Aorta (tissue), 5 donors: ENCODE data around the gene CELF5. TPM values are rescaled to one million over a fixed set of nuclear protein-coding genes. Genes with fewer than 3 reads are reported as not detected.
"Not testable (repeated sequence)": the region's sequence is repeated elsewhere in the genome, so short reads cannot be mapped to it uniquely, and the experiment has no call there.

Experiments
- ATAC-seq: fragments of 200-7000 bp; cut with Tn5 transposase; one replicate; pipeline ENCODE4 v1.9.1; 2022; ENCODE audit warnings: moderate library complexity; ENCODE audit not compliant: low FRiP score
- DNase-seq, 2 donors: peaks; one replicate each; pipeline ENCODE4 v3.0.0-alpha.2; 2020
- H3K27ac ChIP-seq, 2 donors: one replicate each; pipeline ENCODE4 v1.5.1; 2013; ENCODE audit warnings: low read length in 2 of 2, mild to moderate bottlenecking in 2 of 2, moderate library complexity in 2 of 2, control low read depth in 1 of 2, inconsistent platforms in 1 of 2, low read depth in 1 of 2
- H3K27me3 ChIP-seq, 2 donors: one replicate each; pipeline ENCODE4 v1.6.1; 2013; ENCODE audit warnings: control low read depth in 1 of 2, low read length in 1 of 2, mild to moderate bottlenecking in 1 of 2, moderate library complexity in 1 of 2; ENCODE audit not compliant: insufficient read depth in 2 of 2, control insufficient read depth in 1 of 2
- H3K36me3 ChIP-seq, 2 donors: one replicate each; pipeline ENCODE4 v1.6.1; 2013; ENCODE audit warnings: control low read depth in 1 of 2, low read length in 1 of 2, mild to moderate bottlenecking in 1 of 2; ENCODE audit not compliant: insufficient read depth in 2 of 2, control insufficient read depth in 1 of 2
- H3K4me1 ChIP-seq, 2 donors: one replicate each; pipeline ENCODE4 v1.6.1; 2013; ENCODE audit warnings: low read length in 2 of 2, control low read depth in 1 of 2, mild to moderate bottlenecking in 1 of 2, moderate library complexity in 1 of 2; ENCODE audit not compliant: insufficient read depth in 2 of 2, control insufficient read depth in 1 of 2
- H3K4me3 ChIP-seq, 2 donors: one replicate each; pipeline ENCODE4 v1.5.1; 2013; ENCODE audit warnings: low read length in 2 of 2, control low read depth in 1 of 2, mild to moderate bottlenecking in 1 of 2
- H3K9me3 ChIP-seq: one replicate; pipeline ENCODE4 v1.6.1; 2013; ENCODE audit warnings: mild to moderate bottlenecking, low read length; ENCODE audit not compliant: control insufficient read depth
- WGBS, 2 donors: extraction: QIAGEN DNeasy Blood & Tissue Kit; methylation state at CpG; one replicate each; pipeline ENCODE4 v1.1.7; 2013; 5-methylcytosine and 5-hydroxymethylcytosine counted together
- intact Hi-C, 2 donors: fragments of 100-400 bp; cut with DNase I; formaldehyde crosslinking; loops; one replicate each; pipeline versions ENCODE4 v1.14.2 to v1.15.0; 2022
- polyA plus RNA-seq, 2 donors: library from polyadenylated mRNA; stranded (reverse); fragments of 200-250 nt; gene quantifications; one replicate each; pipeline ENCODE4 v1.2.3, GENCODE V29; 2013
- total RNA-seq, 2 donors: library from RNA; stranded (reverse); fragmentation: NEBNext Ultra II Directional; extraction: Animal tissue kit (Norgen Biotek cat#: 25700); gene quantifications; one replicate each; pipeline ENCODE4 v1.2.1, GENCODE V29; 2021
- donor health status: healthy with polysubstance abuse.
- donor health status: Bipolar disorder and iron deficiency.
- donor health status: DM: no; HTN: no; CAD: no.
- donor health status: DM: no; HTN: no; CAD: no.
- donor health status: DM: yes; HTN: yes; CAD: no.

The CELF5 gene
- total and polyA plus RNA-seq, 4 donors: 0.08 TPM; not detected in 3

- no peaks in the 10 kb centered on the region for H3K4me1 ChIP-seq
- intact Hi-C loops: no loop called here
- ATAC-seq: no peak
- DNase-seq: peak in 1 of 2 donors; percentile 71
- no peaks in the 10 kb centered on the region for H3K9me3 ChIP-seq
- no peaks in the 10 kb centered on the region for H3K36me3 ChIP-seq
- H3K27ac ChIP-seq: no peak overlapping the region
- no peaks in the 10 kb centered on the region for H3K27me3 ChIP-seq
- WGBS, 2 donors: 85% methylated on average over 28 of the region's 28 CpGs
- no peak overlapping the region for H3K4me3 ChIP-seq
Observed at GRCh38 chr19:3189702-3190469, 34.6 kb upstream of the CELF5 start.

GRCh38 chr19:3190470-3190770, 34.0 kb upstream of the CELF5 start:
- intact Hi-C loops: no loop called here
- H3K27ac ChIP-seq: no peak overlapping the region
- H3K4me3 ChIP-seq: no peak overlapping the region
- no peaks in the 10 kb centered on the region for H3K27me3 ChIP-seq
- H3K36me3 ChIP-seq: no peaks in the 10 kb centered on the region
- H3K9me3 ChIP-seq: no peaks in the 10 kb centered on the region
- 92 to 95% methylated on average over 18 of the region's 18 CpGs for WGBS, 2 donors
- ATAC-seq: no peak
- H3K4me1 ChIP-seq: no peaks in the 10 kb centered on the region
- peak in 1 of 2 donors; percentile 70 for DNase-seq

GRCh38 chr19:3190921-3191805, 33.3 kb upstream of the CELF5 start:
- Histone ChIP-seq H3K36me3 (no peaks in the 10 kb centered on the region), H3K9me3 (no peaks in the 10 kb centered on the region), H3K4me1 (no peaks in the 10 kb centered on the region), H3K27me3 (no peaks in the 10 kb centered on the region), H3K4me3 (no peak overlapping the region), H3K27ac (no peak overlapping the region)
- ATAC-seq: no peak
- intact Hi-C loops: no loop called here
- 93 to 94% methylated on average over 46 of the region's 46 CpGs for WGBS, 2 donors
- peak in 1 of 2 donors; percentile 79 for DNase-seq

GRCh38 chr19:3191806-3192104, 32.7 kb upstream of the CELF5 start:
- 95% methylated on average over 12 of the region's 12 CpGs for WGBS, 2 donors
- H3K9me3 ChIP-seq, H3K27ac ChIP-seq, H3K4me3 ChIP-seq, intact Hi-C loops, H3K4me1 ChIP-seq, H3K36me3 ChIP-seq, ATAC-seq, H3K27me3 ChIP-seq: not testable (repeated sequence)
- DNase-seq: peak in 1 of 2 donors; percentile 69

- H3K4me1 ChIP-seq: no peaks in the 10 kb centered on the region
- peaks cover 0 to 2% of the 10 kb centered on the region in 2 donors for H3K36me3 ChIP-seq
- H3K9me3 ChIP-seq: no peaks in the 10 kb centered on the region
- no peaks in the 10 kb centered on the region for H3K27me3 ChIP-seq
- DNase-seq (peak in 1 of 2 donors; percentile 69), ATAC-seq (no peak)
- H3K27ac ChIP-seq: no peak overlapping the region
- H3K4me3 ChIP-seq: no peak overlapping the region
- 94 to 96% methylated on average over 32 of the region's 32 CpGs for WGBS, 2 donors
- intact Hi-C loops: no loop called here
Observed at GRCh38 chr19:3192228-3192635, 32.2 kb upstream of the CELF5 start.

GRCh38 chr19:3192684-3193083, 31.8 kb upstream of the CELF5 start:
- H3K36me3 ChIP-seq: peaks cover 0 to 2% of the 10 kb centered on the region in 2 donors
- H3K9me3 ChIP-seq: no peaks in the 10 kb centered on the region
- DNase-seq (peak in 1 of 2 donors; percentile 67), ATAC-seq (no peak)
- H3K4me3 ChIP-seq: no peak overlapping the region
- H3K27ac ChIP-seq: no peak overlapping the region
- H3K4me1 ChIP-seq: no peaks in the 10 kb centered on the region
- intact Hi-C loops: no loop called here
- no peaks in the 10 kb centered on the region for H3K27me3 ChIP-seq
- WGBS, 2 donors: 92 to 95% methylated on average over 14 of the region's 14 CpGs

- peak in 1 of 2 donors; percentile 61 for DNase-seq
- ATAC-seq: no peak
- Histone ChIP-seq H3K36me3 (peaks cover 0 to 2% of the 10 kb centered on the region in 2 donors), H3K4me1 (no peaks in the 10 kb centered on the region), H3K4me3 (no peak overlapping the region), H3K27ac (no peak overlapping the region), H3K27me3 (no peaks in the 10 kb centered on the region), H3K9me3 (no peaks in the 10 kb centered on the region)
- intact Hi-C loops: no loop called here
- WGBS, 2 donors: 92% methylated on average over 40 of the region's 40 CpGs
Observed at GRCh38 chr19:3193256-3194105, 31.0 kb upstream of the CELF5 start.

- peak in 1 of 2 donors; percentile 64 for DNase-seq
- Histone ChIP-seq H3K36me3 (peaks cover 0 to 2% of the 10 kb centered on the region in 2 donors), H3K27me3 (no peaks in the 10 kb centered on the region), H3K27ac (no peak overlapping the region), H3K4me1 (no peaks in the 10 kb centered on the region), H3K4me3 (no peak overlapping the region), H3K9me3 (no peaks in the 10 kb centered on the region)
- 92 to 93% methylated on average over 17 of the region's 17 CpGs for WGBS, 2 donors
- intact Hi-C loops: no loop called here
- no peak for ATAC-seq
Observed at GRCh38 chr19:3194106-3195087, 30.1 kb upstream of the CELF5 start.
